ENCODE results near the gene PANK4.

Gene PANK4

DNA sequence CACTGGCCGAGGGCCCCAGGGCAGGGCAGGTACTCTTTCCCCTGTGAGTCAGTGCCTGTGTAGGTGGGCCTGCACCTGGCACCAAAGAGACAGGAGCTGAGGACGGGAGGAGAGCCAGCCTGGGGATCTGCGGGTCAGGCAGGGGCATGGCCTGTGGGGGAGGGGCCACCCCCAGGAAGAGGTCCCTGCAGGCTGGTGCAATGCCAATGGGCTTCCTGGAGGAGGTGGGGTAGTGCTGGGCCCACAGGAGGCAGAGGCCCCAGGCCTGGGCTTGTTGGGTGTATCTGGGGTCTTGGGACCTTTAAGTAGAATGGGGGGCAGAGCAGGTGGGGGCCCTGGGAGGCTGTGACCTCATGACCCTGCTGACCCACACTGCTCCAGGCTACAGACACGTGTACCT, 27.1 kb downstream of the PANK4 start:
- peaks cover 0 to 16% (median 15%) of the 10 kb centered on the region in 4 experiments for H3K4me1 ChIP-seq (ENCODE audit: control extremely low read depth in 1 of 4, control insufficient read depth in 4 of 4, insufficient read depth in 4 of 4, low read length in 3 of 4)
- POLR2A ChIA-PET: no interaction called here

DNA sequence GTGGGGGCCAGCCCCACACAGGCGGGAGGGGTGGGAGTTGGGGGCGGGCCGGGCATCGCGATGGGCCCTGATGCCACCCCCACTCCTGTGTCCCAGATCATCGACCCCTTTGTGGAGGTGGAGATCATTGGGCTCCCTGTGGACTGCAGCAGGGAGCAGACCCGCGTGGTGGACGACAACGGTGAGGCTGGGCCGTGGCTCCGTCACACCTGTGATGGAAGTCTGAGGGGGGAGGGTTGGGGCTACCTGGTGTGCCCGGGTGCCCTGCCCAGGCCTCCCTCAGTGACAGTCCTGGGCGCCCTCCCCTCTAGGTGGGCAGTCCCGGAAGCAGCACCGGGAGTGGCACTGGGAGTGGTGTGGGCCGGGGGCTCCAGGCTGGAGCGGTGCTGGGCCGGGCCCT, 27.7 kb downstream of the PANK4 start:
- CTCF ChIA-PET: no interaction called here
- POLR2A ChIA-PET: no interaction called here
- no peak overlapping the region for H3K27ac ChIP-seq (ENCODE audit: insufficient read depth in 1 of 2, low read depth in 1 of 2, low read length in 2 of 2, poor library complexity in 1 of 2, severe bottlenecking in 2 of 2)
- H3K4me3 ChIP-seq (ENCODE audit: control insufficient read depth in 1 of 7, extremely low read depth in 1 of 7, insufficient read depth in 4 of 7, low read depth in 2 of 7, low read length in 6 of 7): no peak overlapping the region
- H3K36me3 ChIP-seq (ENCODE audit: control insufficient read depth in 4 of 4, insufficient read depth in 4 of 4, low read length in 3 of 4): no peaks in the 10 kb centered on the region
- DNase-seq: no peak
- no peaks in the 10 kb centered on the region for H3K9me3 ChIP-seq (ENCODE audit: control extremely low read depth in 1 of 5, control insufficient read depth in 4 of 5, insufficient read depth in 2 of 5, low read depth in 1 of 5, low read length in 4 of 5)
- peaks cover 0 to 8% (median 0%) of the 10 kb centered on the region in 5 experiments for H3K27me3 ChIP-seq (replicated peaks in 2 of 5; ENCODE audit: control insufficient read depth in 4 of 5, insufficient read depth in 5 of 5, low read length in 4 of 5)
- 87% methylated on average over 5 of the region's 19 CpGs for WGBS (ENCODE audit: insufficient coverage)
- peaks cover 0 to 21% (median 17%) of the 10 kb centered on the region in 4 experiments for H3K4me1 ChIP-seq (ENCODE audit: control extremely low read depth in 1 of 4, control insufficient read depth in 4 of 4, insufficient read depth in 4 of 4, low read length in 3 of 4)

More for the DNA sequence above, 27.1 kb downstream of the PANK4 start:
- CTCF ChIA-PET: no interaction called here
- WGBS (ENCODE audit: insufficient coverage): 76% methylated on average over 3 of the region's 4 CpGs
- Histone ChIP-seq H3K27ac (ENCODE audit: insufficient read depth in 1 of 2, low read depth in 1 of 2, low read length in 2 of 2, poor library complexity in 1 of 2, severe bottlenecking in 2 of 2) (no peak overlapping the region), H3K27me3 (replicated peaks in 2 of 5; ENCODE audit: control insufficient read depth in 4 of 5, insufficient read depth in 5 of 5, low read length in 4 of 5) (peaks cover 0 to 14% (median under 1%) of the 10 kb centered on the region in 5 experiments), H3K36me3 (ENCODE audit: control insufficient read depth in 4 of 4, insufficient read depth in 4 of 4, low read length in 3 of 4) (no peaks in the 10 kb centered on the region), H3K4me3 (ENCODE audit: control insufficient read depth in 1 of 7, extremely low read depth in 1 of 7, insufficient read depth in 4 of 7, low read depth in 2 of 7, low read length in 6 of 7) (no peak overlapping the region), H3K9me3 (ENCODE audit: control extremely low read depth in 1 of 5, control insufficient read depth in 4 of 5, insufficient read depth in 2 of 5, low read depth in 1 of 5, low read length in 4 of 5) (no peaks in the 10 kb centered on the region)
- no peak for DNase-seq

DNA sequence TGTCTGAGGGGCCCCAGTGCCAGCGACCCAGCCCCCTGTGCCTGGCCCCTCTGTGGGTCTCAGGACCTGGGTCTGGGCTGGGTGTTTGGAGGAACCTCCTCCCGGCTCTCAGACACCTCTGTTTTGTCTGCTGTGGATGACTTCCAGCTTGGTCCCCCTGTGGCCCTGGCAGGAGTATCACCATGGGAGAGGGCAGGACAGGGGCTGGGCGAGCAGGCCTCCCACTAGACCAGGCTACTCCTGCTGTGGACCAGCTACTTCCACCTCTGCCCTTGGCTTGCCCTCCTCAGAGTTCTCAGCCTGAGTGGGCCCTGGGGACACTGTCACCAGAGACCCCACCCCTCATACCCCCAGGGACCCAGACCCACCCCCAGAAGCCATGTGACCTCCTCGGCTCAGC, 28.5 kb downstream of the PANK4 start:
- H3K4me1 ChIP-seq (ENCODE audit: control extremely low read depth in 1 of 4, control insufficient read depth in 4 of 4, insufficient read depth in 4 of 4, low read length in 3 of 4): peaks cover 0 to 21% (median 17%) of the 10 kb centered on the region in 4 experiments
- ChIA-PET POLR2A (no interaction called here), CTCF (interaction anchor here (0.9 kb wide), 1 partner anchor 11 kb away, joined by 3 read pairs; no protein-coding TSS in a partner anchor)
- WGBS (ENCODE audit: insufficient coverage): 51% methylated on average over 4 of the region's 4 CpGs
- no peak for DNase-seq
- H3K36me3 ChIP-seq (ENCODE audit: control insufficient read depth in 4 of 4, insufficient read depth in 4 of 4, low read length in 3 of 4): no peaks in the 10 kb centered on the region
- H3K9me3 ChIP-seq (ENCODE audit: control extremely low read depth in 1 of 5, control insufficient read depth in 4 of 5, insufficient read depth in 2 of 5, low read depth in 1 of 5, low read length in 4 of 5): no peaks in the 10 kb centered on the region
- H3K27ac ChIP-seq (ENCODE audit: insufficient read depth in 1 of 2, low read depth in 1 of 2, low read length in 2 of 2, poor library complexity in 1 of 2, severe bottlenecking in 2 of 2): no peak overlapping the region
- H3K4me3 ChIP-seq (ENCODE audit: control insufficient read depth in 1 of 7, extremely low read depth in 1 of 7, insufficient read depth in 4 of 7, low read depth in 2 of 7, low read length in 6 of 7): no peak overlapping the region
- H3K27me3 ChIP-seq (replicated peaks in 2 of 5; ENCODE audit: control insufficient read depth in 4 of 5, insufficient read depth in 5 of 5, low read length in 4 of 5): peaks cover 0 to 2% (median 0%) of the 10 kb centered on the region in 5 experiments

DNA sequence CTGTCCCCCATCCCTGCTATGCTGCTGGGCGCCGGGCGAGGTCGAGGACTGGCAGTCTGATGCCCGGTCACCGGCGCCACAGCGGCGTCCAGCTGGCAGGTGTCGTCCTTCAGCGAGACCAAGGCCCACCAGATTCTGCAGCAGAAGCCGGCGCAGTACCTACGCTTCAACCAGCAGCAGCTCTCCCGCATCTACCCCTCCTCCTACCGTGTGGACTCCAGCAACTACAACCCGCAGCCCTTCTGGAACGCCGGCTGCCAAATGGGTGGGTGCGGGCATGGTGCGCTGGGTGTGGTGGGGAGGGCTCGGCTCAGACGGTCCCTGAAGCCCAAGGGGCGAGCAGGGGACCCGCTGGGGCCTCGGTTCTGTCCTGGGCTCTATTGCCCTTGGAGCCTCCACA, 29.6 kb downstream of the PANK4 start:
- H3K4me3 ChIP-seq (ENCODE audit: control insufficient read depth in 1 of 7, extremely low read depth in 1 of 7, insufficient read depth in 4 of 7, low read depth in 2 of 7, low read length in 6 of 7): no peak overlapping the region
- WGBS (ENCODE audit: insufficient coverage): 94% methylated on average over 25 of the region's 26 CpGs
- DNase-seq: no peak
- peaks cover 0 to 5% (median 0%) of the 10 kb centered on the region in 5 experiments for H3K27me3 ChIP-seq (replicated peaks in 2 of 5; ENCODE audit: control insufficient read depth in 4 of 5, insufficient read depth in 5 of 5, low read length in 4 of 5)
- H3K36me3 ChIP-seq (ENCODE audit: control insufficient read depth in 4 of 4, insufficient read depth in 4 of 4, low read length in 3 of 4): no peaks in the 10 kb centered on the region
- no peaks in the 10 kb centered on the region for H3K9me3 ChIP-seq (ENCODE audit: control extremely low read depth in 1 of 5, control insufficient read depth in 4 of 5, insufficient read depth in 2 of 5, low read depth in 1 of 5, low read length in 4 of 5)
- H3K27ac ChIP-seq (ENCODE audit: insufficient read depth in 1 of 2, low read depth in 1 of 2, low read length in 2 of 2, poor library complexity in 1 of 2, severe bottlenecking in 2 of 2): no peak overlapping the region
- ChIA-PET POLR2A (no interaction called here), CTCF (no interaction called here)
- peaks cover 0 to 21% (median 17%) of the 10 kb centered on the region in 4 experiments for H3K4me1 ChIP-seq (ENCODE audit: control extremely low read depth in 1 of 4, control insufficient read depth in 4 of 4, insufficient read depth in 4 of 4, low read length in 3 of 4)

DNA sequence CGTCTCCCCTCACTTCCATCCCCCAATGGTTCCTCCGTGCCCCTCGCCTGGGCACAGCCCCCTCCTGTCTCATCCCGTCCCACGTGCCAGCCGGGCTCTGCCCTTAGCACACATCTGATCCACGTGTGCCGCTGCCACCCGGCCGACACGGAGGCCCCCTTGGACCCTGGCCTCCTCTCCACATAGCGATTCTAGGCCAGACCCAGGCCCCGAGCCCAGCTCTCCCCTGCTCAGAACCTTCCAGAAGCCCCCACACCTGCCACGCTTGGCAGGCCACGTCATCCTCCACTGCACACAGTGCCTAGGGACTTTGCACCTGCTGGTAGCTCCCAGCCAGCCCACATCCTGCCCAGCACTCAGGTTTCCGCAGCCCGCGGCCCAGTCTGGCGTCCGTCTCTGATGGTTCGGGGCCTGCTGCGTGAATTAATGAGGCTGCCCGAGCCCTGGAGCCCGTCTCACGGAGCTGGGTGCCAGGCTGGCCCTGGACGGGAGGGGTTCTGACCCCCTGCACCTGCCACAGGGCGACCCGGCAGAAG, 30.2 kb downstream of the PANK4 start:
- Histone ChIP-seq H3K36me3 (ENCODE audit: control insufficient read depth in 4 of 4, insufficient read depth in 4 of 4, low read length in 3 of 4) (no peaks in the 10 kb centered on the region), H3K27me3 (replicated peaks in 2 of 5; ENCODE audit: control insufficient read depth in 4 of 5, insufficient read depth in 5 of 5, low read length in 4 of 5) (peaks cover 0 to 5% (median 0%) of the 10 kb centered on the region in 5 experiments), H3K9me3 (ENCODE audit: control extremely low read depth in 1 of 5, control insufficient read depth in 4 of 5, insufficient read depth in 2 of 5, low read depth in 1 of 5, low read length in 4 of 5) (no peaks in the 10 kb centered on the region), H3K4me1 (ENCODE audit: control extremely low read depth in 1 of 4, control insufficient read depth in 4 of 4, insufficient read depth in 4 of 4, low read length in 3 of 4) (peaks cover 0 to 21% (median 17%) of the 10 kb centered on the region in 4 experiments), H3K27ac (ENCODE audit: insufficient read depth in 1 of 2, low read depth in 1 of 2, low read length in 2 of 2, poor library complexity in 1 of 2, severe bottlenecking in 2 of 2) (no peak overlapping the region), H3K4me3 (ENCODE audit: control insufficient read depth in 1 of 7, extremely low read depth in 1 of 7, insufficient read depth in 4 of 7, low read depth in 2 of 7, low read length in 6 of 7) (no peak overlapping the region)
- DNase-seq: no peak
- ChIA-PET CTCF (no interaction called here), POLR2A (no interaction called here)
- WGBS (ENCODE audit: insufficient coverage): 96% methylated on average over 21 of the region's 28 CpGs

DNA sequence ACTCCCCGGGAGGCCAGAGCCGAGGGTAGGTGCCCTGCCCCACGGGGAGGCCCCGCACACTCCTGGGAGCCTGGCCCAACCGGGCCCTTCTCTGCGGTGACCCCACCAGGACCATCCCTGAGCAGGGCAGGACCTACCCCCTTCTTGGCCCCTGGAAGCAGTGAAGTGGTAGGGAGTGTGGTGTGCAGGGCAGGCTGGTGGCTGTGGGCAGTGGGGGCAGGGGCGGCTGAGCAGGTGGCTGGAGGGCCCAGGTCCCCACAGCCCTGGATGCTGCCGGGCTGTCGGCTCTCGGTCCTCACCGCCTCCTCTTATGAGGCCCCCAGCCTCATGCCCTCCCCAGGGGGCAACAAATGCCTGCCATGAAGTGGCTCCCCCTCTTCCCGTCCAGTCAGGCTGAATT, 30.9 kb downstream of the PANK4 start:
- DNase-seq: no peak
- Histone ChIP-seq H3K4me3 (ENCODE audit: control insufficient read depth in 1 of 7, extremely low read depth in 1 of 7, insufficient read depth in 4 of 7, low read depth in 2 of 7, low read length in 6 of 7) (no peak overlapping the region), H3K27ac (ENCODE audit: insufficient read depth in 1 of 2, low read depth in 1 of 2, low read length in 2 of 2, poor library complexity in 1 of 2, severe bottlenecking in 2 of 2) (no peak overlapping the region), H3K4me1 (ENCODE audit: control extremely low read depth in 1 of 4, control insufficient read depth in 4 of 4, insufficient read depth in 4 of 4, low read length in 3 of 4) (peaks cover 0 to 17% (median 14%) of the 10 kb centered on the region in 4 experiments), H3K27me3 (replicated peaks in 2 of 5; ENCODE audit: control insufficient read depth in 4 of 5, insufficient read depth in 5 of 5, low read length in 4 of 5) (peaks cover 0 to 5% (median 0%) of the 10 kb centered on the region in 5 experiments), H3K9me3 (ENCODE audit: control extremely low read depth in 1 of 5, control insufficient read depth in 4 of 5, insufficient read depth in 2 of 5, low read depth in 1 of 5, low read length in 4 of 5) (no peaks in the 10 kb centered on the region), H3K36me3 (ENCODE audit: control insufficient read depth in 4 of 4, insufficient read depth in 4 of 4, low read length in 3 of 4) (no peaks in the 10 kb centered on the region)
- 88% methylated on average over 7 of the region's 12 CpGs for WGBS (ENCODE audit: insufficient coverage)
- CTCF ChIA-PET: no interaction called here
- POLR2A ChIA-PET: no interaction called here

DNA sequence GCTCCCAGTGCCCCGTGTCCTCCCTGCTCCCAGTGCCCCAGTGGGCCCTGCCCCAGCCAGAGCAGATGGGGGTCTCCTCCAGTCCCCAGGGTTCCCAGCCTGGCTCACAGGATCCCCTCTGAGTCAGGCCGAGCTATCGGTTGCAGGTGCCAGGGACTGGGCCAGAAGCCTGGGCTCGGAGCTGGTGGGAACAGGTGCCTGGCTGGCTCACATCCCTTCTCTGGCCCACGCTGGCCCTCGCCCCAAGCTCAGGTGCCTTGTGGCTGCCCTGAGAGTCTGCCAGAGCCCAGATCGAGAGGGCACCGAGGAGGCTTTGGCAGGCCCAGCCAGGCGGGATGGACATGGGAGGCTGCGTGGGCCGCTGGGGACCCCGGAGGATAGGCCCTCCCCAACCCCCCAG, 31.4 kb downstream of the PANK4 start:
- WGBS (ENCODE audit: insufficient coverage): 87% methylated on average over 6 of the region's 12 CpGs
- no peak overlapping the region for H3K4me3 ChIP-seq (ENCODE audit: control insufficient read depth in 1 of 7, extremely low read depth in 1 of 7, insufficient read depth in 4 of 7, low read depth in 2 of 7, low read length in 6 of 7)
- DNase-seq: no peak
- POLR2A ChIA-PET: no interaction called here
- H3K36me3 ChIP-seq (ENCODE audit: control insufficient read depth in 4 of 4, insufficient read depth in 4 of 4, low read length in 3 of 4): no peaks in the 10 kb centered on the region
- CTCF ChIA-PET: interaction anchor here (0.8 kb wide), 1 partner anchor 79 kb away, joined by 3 read pairs; no protein-coding TSS in a partner anchor
- peaks cover 0 to 12% (median 9%) of the 10 kb centered on the region in 4 experiments for H3K4me1 ChIP-seq (ENCODE audit: control extremely low read depth in 1 of 4, control insufficient read depth in 4 of 4, insufficient read depth in 4 of 4, low read length in 3 of 4)
- no peaks in the 10 kb centered on the region for H3K9me3 ChIP-seq (ENCODE audit: control extremely low read depth in 1 of 5, control insufficient read depth in 4 of 5, insufficient read depth in 2 of 5, low read depth in 1 of 5, low read length in 4 of 5)
- no peak overlapping the region for H3K27ac ChIP-seq (ENCODE audit: insufficient read depth in 1 of 2, low read depth in 1 of 2, low read length in 2 of 2, poor library complexity in 1 of 2, severe bottlenecking in 2 of 2)
- peaks cover 0 to 5% (median 0%) of the 10 kb centered on the region in 5 experiments for H3K27me3 ChIP-seq (replicated peaks in 2 of 5; ENCODE audit: control insufficient read depth in 4 of 5, insufficient read depth in 5 of 5, low read length in 4 of 5)
